SK-N-SH (cell line): ENCODE results near the gene ENTPD7.
A peak's percentile ranks its signal among the peaks of the same experiment; 100 is the strongest.

Source experiments
- CTCF ChIP-seq: fragments of 200-600 bp; sonication (generic); IDR thresholded peaks from 2 replicates; pipeline ENCODE4 v1.6.1; 2017; ENCODE audit warnings: antibody characterized with exemption, mild to moderate bottlenecking, moderate library complexity
- EZH2phosphoT487 ChIP-seq: fragments of 200-600 bp; sonication (generic); IDR thresholded peaks from 2 replicates; pipeline ENCODE4 v1.6.1; 2017; ENCODE audit warnings: low read depth, mixed run types, mild to moderate bottlenecking, antibody characterized with exemption, moderate library complexity, borderline replicate concordance
- FOXM1 ChIP-seq: IDR thresholded peaks from 2 replicates; pipeline ENCODE4 v1.4.0; 2012; ENCODE audit warnings: low read depth, mild to moderate bottlenecking
- SIN3A ChIP-seq: IDR thresholded peaks from 2 replicates; pipeline ENCODE4 v1.6.1; 2012; ENCODE audit warnings: low read depth, mild to moderate bottlenecking, low read length, moderate library complexity, borderline replicate concordance
- TCF12 ChIP-seq: IDR thresholded peaks from 2 replicates; pipeline ENCODE4 v1.4.0; 2012
- YY1 ChIP-seq: IDR thresholded peaks from 2 replicates; pipeline ENCODE4 v1.4.0; 2012; ENCODE audit warnings: low read depth, mild to moderate bottlenecking
- TF ChIP-seq, protein P1 (sequence below): IDR thresholded peaks from 2 replicates; pipeline ENCODE4 v1.6.1; 2012; ENCODE audit warnings: mild to moderate bottlenecking, low read depth, low read length, moderate library complexity
- TF ChIP-seq, protein P2 (sequence below): fragments of 150-350 bp; IDR thresholded peaks from 2 replicates; pipeline ENCODE4 v1.6.1; 2017; ENCODE audit warnings: antibody characterized with exemption, low read length, low read depth, borderline replicate concordance

DNA sequence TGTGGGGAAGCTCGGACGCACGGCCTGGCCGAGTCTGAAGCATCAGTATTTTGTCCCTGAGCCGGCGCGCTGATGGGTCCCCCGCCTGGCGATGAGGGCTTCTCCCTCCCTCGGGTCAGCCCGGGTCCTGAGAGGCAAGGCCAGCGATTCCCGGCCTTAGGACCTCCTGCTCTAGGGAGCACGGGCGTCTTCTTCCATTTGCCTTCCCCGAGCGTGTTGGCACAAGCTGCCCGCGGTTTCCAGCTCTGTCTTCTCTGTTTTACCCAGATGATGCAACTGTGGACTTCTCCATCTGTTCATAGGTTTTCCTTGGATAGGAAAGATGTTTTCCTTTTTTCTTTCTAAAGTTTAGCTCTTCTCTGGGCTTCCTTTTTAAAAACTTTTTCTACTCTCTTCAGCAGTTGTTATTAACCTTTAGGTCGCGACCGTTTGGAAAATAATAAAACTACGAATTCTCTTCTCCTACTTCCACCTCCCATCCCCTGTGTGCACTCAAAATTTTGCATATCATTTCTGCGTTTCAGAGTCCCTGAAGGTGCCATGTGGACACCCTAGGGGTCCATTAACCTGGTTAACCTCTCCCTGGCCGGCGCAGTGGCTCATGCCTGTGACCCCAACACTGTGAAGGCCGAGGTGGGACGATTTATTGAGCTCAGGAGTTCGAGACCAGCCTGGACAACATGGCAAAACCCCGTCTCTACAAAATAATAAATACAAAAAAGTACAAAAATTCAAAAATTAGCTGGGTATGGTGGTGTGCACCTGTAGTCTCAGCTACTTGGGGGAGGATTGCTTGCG, 37.7 kb upstream of the ENTPD7 start:
- TF ChIP-seq CTCF (no peak), TCF12 (peak; percentile 4; the same call in 1 of the 2 replicates), EZH2phosphoT487 (no peak), YY1 (0 out of 2 replicates have a peak, but pooled peaks have one; percentile 4), FOXM1 (no peak), SIN3A (no peak)
- TF ChIP-seq, protein P1, sequence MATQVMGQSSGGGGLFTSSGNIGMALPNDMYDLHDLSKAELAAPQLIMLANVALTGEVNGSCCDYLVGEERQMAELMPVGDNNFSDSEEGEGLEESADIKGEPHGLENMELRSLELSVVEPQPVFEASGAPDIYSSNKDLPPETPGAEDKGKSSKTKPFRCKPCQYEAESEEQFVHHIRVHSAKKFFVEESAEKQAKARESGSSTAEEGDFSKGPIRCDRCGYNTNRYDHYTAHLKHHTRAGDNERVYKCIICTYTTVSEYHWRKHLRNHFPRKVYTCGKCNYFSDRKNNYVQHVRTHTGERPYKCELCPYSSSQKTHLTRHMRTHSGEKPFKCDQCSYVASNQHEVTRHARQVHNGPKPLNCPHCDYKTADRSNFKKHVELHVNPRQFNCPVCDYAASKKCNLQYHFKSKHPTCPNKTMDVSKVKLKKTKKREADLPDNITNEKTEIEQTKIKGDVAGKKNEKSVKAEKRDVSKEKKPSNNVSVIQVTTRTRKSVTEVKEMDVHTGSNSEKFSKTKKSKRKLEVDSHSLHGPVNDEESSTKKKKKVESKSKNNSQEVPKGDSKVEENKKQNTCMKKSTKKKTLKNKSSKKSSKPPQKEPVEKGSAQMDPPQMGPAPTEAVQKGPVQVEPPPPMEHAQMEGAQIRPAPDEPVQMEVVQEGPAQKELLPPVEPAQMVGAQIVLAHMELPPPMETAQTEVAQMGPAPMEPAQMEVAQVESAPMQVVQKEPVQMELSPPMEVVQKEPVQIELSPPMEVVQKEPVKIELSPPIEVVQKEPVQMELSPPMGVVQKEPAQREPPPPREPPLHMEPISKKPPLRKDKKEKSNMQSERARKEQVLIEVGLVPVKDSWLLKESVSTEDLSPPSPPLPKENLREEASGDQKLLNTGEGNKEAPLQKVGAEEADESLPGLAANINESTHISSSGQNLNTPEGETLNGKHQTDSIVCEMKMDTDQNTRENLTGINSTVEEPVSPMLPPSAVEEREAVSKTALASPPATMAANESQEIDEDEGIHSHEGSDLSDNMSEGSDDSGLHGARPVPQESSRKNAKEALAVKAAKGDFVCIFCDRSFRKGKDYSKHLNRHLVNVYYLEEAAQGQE, result no peak; the same call in 1 of the 2 replicates
- TF ChIP-seq, protein P2, sequence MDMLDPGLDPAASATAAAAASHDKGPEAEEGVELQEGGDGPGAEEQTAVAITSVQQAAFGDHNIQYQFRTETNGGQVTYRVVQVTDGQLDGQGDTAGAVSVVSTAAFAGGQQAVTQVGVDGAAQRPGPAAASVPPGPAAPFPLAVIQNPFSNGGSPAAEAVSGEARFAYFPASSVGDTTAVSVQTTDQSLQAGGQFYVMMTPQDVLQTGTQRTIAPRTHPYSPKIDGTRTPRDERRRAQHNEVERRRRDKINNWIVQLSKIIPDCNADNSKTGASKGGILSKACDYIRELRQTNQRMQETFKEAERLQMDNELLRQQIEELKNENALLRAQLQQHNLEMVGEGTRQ, result no peak
